ENCODE results near the gene CYS1.
"Not testable (repeated sequence)": the region's sequence is repeated elsewhere in the genome, so short reads cannot be mapped to it uniquely, and the experiment has no call there.

The CYS1 gene

DNA sequence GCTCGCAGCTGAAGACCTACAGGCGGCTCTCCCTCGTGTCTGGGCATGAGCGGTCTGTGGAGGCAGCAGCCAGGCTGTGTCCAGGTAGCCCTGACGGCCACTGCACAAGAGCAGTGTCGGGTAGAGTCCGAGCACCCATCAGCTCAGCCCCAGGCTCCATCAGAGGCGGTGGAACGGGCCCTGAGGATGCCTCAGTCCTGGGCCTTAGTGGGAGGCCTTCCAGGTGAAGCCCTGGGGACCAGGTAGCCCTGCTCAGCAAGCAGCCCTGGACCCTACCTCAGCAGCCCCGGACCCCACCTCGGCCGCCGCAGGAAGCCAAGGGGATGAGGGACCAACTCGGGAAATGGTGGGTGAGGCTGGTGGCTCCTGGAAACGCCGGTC lies 58.2 kb downstream of the CYS1 start:
- no peak overlapping the region for H3K4me3 ChIP-seq (ENCODE audit: low read length)
- H3K27me3 ChIP-seq (ENCODE audit: insufficient read depth, low read length) = no peaks in the 10 kb centered on the region
- H3K36me3 ChIP-seq (ENCODE audit: insufficient read depth, low read depth, low read length) = no peaks in the 10 kb centered on the region
- H3K27ac ChIP-seq (ENCODE audit: low read length) = no peak overlapping the region
- H3K4me1 ChIP-seq (ENCODE audit: insufficient read depth, low read length) = no peaks in the 10 kb centered on the region
- H3K9ac ChIP-seq (ENCODE audit: low read depth, low read length) = no peak overlapping the region
- H3K9me3 ChIP-seq (ENCODE audit: insufficient read depth, low read depth, low read length) = no peaks in the 10 kb centered on the region

DNA sequence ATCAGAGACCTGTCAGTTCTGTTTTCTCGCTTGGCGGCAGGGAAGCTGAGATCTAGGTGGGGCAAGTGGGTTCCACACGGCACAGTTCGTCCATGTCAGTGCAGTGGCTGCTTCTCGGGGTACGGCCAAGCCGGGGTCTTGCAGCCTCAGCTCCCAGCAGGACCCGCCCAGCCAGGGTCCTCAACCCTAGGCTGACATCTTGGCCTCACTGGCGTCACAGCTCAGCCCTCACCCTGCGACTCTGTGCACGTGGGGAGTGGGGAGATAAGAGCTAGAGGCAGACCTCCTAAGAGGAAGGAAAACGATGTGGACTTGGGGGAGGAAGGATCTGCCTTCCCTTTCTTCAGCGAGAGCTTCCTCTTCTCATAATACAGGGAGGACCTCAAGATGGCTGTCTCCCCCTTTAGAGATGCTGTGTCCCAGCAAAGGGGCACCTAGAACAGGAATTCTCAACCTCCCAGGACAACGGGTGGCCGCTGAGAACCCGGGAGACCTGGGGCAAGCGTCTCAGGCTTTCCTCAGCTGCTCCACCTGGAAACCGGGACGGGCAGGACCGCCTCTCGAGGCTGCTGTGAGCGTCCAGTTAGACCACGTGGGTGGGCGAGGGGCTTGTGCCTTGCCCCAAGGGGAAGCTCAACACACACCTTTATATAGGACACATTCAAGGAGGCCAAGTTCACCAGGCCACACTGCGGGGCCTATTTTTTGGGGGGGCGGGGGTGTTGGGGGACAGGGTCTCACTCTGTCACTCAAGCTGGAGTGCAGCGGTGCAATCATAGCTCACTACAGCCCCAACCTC lies 60.4 kb downstream of the CYS1 start:
- H3K9me3 ChIP-seq (ENCODE audit: insufficient read depth, low read depth, low read length) = no peaks in the 10 kb centered on the region
- no peak overlapping the region for H3K27ac ChIP-seq (ENCODE audit: low read length)
- H3K4me1 ChIP-seq (ENCODE audit: insufficient read depth, low read length) = no peaks in the 10 kb centered on the region
- H3K4me3 ChIP-seq (ENCODE audit: low read length) = no peak overlapping the region
- no peaks in the 10 kb centered on the region for H3K36me3 ChIP-seq (ENCODE audit: insufficient read depth, low read depth, low read length)
- H3K9ac ChIP-seq (ENCODE audit: low read depth, low read length) = no peak overlapping the region
- no peaks in the 10 kb centered on the region for H3K27me3 ChIP-seq (ENCODE audit: insufficient read depth, low read length)

DNA sequence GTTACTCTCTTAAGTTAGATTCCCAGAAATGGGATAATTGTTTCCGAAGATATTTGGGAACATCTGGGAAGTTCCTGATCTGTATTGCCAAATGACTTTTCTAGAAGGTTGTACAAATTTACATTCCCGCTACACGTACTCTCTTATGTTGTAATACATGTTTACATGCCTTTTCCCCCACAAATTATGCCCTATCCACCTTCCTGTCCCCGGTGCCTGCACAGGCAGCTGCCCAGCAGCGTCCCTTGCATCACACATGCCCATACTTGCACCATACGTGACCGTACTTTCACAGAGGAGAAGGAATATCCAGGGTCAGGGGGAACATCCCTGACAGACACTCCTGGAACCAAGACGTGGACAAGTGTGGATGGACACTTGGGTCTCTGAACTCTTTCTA lies 61.0 kb downstream of the CYS1 start:
- Histone ChIP-seq H3K27me3 (ENCODE audit: insufficient read depth, low read length) (no peaks in the 10 kb centered on the region), H3K27ac (ENCODE audit: low read length) (no peak overlapping the region), H3K9me3 (ENCODE audit: insufficient read depth, low read depth, low read length) (no peaks in the 10 kb centered on the region), H3K9ac (ENCODE audit: low read depth, low read length) (no peak overlapping the region), H3K4me1 (ENCODE audit: insufficient read depth, low read length) (no peaks in the 10 kb centered on the region), H3K36me3 (ENCODE audit: insufficient read depth, low read depth, low read length) (no peaks in the 10 kb centered on the region), H3K4me3 (ENCODE audit: low read length) (no peak overlapping the region)

DNA sequence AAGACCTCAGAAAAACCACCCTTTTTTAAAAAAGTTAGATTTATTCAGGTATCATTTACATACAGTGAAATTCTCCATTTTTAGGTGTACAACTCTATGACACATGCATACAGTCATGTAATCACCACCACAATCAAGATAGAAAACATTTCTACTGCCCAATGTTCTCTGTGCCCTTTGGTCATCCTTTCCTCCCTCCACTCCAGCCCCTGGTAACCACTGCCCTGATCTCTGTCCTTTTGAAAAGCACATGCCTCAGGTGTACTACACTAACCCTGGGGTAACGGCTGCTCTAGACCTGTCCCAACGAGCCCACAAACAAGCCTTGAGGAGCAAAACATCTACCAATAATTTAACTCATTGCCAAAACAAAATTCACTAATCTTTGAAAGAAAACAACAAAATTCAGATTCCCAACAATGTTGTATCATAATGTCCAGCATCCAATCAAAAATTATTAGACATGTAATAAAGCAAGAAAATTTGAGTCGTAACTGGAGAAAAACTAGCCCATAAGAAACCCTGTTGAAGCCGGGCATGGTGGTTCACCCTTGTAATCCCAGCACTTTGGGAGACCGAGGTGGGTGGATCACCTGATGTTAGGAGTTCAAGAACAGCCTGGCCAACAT lies 62.8 kb downstream of the CYS1 start:
- Histone ChIP-seq H3K4me3 (ENCODE audit: low read length) (no peak overlapping the region), H3K4me1 (ENCODE audit: insufficient read depth, low read length) (no peaks in the 10 kb centered on the region), H3K27ac (ENCODE audit: low read length) (no peak overlapping the region), H3K36me3 (ENCODE audit: insufficient read depth, low read depth, low read length) (no peaks in the 10 kb centered on the region), H3K9ac (ENCODE audit: low read depth, low read length) (no peak overlapping the region), H3K9me3 (ENCODE audit: insufficient read depth, low read depth, low read length) (no peaks in the 10 kb centered on the region), H3K27me3 (ENCODE audit: insufficient read depth, low read length) (no peaks in the 10 kb centered on the region)

DNA sequence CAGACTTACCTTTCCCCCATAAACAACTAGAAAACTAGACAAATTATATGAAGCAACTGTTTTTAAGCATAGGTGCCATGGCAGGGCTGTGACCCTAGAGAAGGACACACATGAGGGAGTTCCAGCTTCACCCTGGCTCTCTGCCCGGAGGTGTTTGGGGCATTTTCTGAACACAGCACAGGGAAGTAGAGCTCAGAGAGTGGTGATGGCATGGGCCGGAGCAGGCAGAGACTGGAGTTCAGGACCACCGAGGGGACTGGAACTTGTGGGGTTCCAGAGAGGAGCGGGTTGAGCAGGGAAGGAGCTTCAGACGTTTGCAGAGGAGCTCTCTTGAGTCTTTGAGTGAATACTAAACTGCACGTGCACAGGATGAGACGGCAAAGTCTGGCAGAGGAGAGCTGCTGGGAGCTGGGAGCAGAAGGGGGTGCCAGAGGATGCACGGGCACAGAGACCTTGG lies 63.4 kb downstream of the CYS1 start:
- Histone ChIP-seq H3K36me3 (ENCODE audit: insufficient read depth, low read depth, low read length) (no peaks in the 10 kb centered on the region), H3K9me3 (ENCODE audit: insufficient read depth, low read depth, low read length) (no peaks in the 10 kb centered on the region), H3K9ac (ENCODE audit: low read depth, low read length) (no peak overlapping the region), H3K4me1 (ENCODE audit: insufficient read depth, low read length) (no peaks in the 10 kb centered on the region), H3K27me3 (ENCODE audit: insufficient read depth, low read length) (no peaks in the 10 kb centered on the region), H3K4me3 (ENCODE audit: low read length) (no peak overlapping the region), H3K27ac (ENCODE audit: low read length) (no peak overlapping the region)

DNA sequence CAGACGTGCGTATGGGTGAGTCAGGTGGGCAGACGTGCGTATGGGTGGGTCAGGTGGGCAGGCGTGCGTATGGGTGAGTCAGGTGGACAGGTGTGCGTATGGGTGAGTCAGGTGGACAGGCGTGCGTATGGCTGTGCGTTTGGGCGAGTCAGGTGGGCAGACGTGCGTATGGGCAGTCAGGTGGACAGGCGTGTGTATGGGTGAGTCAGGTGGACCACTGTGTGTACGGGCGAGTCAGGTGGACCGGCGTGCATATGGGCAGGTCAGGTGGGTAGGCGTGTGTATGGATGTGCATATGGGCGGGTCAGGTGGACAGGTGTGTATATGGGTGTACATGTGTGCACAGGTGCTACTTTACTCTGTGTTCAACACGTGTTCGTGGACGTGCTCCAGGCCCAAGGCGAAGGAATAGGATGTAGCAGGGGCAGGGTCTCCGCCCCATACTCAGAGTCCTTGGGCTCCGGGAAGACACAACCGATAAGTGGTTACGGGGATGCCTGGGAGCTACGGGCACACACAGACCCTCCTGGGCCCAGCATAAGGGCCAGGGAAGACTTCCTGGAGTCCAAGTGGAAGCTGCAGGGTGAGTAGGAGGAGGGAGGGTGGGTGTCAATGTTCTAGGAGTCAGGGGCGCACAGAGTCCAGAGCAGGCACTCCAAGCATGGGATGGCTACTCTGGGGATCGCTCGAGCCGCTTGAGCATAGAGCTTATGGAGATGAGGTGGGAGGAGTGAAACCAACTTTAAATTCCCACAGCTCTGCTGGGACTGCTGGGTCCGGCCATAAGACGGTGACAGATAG lies 64.0 kb downstream of the CYS1 start:
- no peak overlapping the region for H3K27ac ChIP-seq (ENCODE audit: low read length)
- H3K27me3 ChIP-seq (ENCODE audit: insufficient read depth, low read length) = no peaks in the 10 kb centered on the region
- no peak overlapping the region for H3K4me3 ChIP-seq (ENCODE audit: low read length)
- no peaks in the 10 kb centered on the region for H3K9me3 ChIP-seq (ENCODE audit: insufficient read depth, low read depth, low read length)
- no peak overlapping the region for H3K9ac ChIP-seq (ENCODE audit: low read depth, low read length)
- no peaks in the 10 kb centered on the region for H3K36me3 ChIP-seq (ENCODE audit: insufficient read depth, low read depth, low read length)
- H3K4me1 ChIP-seq (ENCODE audit: insufficient read depth, low read length) = no peaks in the 10 kb centered on the region

DNA sequence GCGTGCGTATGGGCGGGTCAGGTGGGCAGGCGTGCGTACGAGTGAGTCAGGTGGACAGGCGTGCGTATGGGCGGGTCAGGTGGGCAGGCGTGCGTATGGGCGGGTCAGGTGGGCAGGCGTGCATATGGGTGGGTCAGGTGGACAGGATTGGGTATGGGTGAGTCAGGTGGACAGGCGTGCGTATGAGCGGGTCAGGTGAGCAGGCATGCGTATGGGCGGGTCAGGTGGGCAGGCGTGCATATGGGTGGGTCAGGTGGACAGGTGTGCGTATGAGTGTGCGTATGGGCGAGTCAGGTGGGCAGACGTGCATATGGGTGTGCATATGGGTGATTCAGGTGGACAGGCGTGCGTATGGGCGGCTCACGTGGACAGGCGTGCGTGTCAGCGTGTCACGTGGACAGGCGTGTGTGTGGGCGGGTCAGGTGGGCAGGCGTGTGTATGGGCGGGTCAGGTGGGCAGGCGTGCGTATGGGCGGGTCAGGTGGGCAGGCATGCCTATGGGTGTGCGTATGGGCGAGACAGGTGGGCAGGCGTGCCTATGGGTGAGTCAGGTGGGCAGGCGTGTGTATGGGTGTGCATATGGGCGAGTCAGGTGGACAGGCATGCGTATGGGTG lies 64.7 kb downstream of the CYS1 start:
- not testable (repeated sequence) for H3K4me1 ChIP-seq (ENCODE audit: insufficient read depth, low read length); H3K27me3 ChIP-seq (ENCODE audit: insufficient read depth, low read length); H3K27ac ChIP-seq (ENCODE audit: low read length); H3K4me3 ChIP-seq (ENCODE audit: low read length); H3K36me3 ChIP-seq (ENCODE audit: insufficient read depth, low read depth, low read length); H3K9ac ChIP-seq (ENCODE audit: low read depth, low read length); H3K9me3 ChIP-seq (ENCODE audit: insufficient read depth, low read depth, low read length)

DNA sequence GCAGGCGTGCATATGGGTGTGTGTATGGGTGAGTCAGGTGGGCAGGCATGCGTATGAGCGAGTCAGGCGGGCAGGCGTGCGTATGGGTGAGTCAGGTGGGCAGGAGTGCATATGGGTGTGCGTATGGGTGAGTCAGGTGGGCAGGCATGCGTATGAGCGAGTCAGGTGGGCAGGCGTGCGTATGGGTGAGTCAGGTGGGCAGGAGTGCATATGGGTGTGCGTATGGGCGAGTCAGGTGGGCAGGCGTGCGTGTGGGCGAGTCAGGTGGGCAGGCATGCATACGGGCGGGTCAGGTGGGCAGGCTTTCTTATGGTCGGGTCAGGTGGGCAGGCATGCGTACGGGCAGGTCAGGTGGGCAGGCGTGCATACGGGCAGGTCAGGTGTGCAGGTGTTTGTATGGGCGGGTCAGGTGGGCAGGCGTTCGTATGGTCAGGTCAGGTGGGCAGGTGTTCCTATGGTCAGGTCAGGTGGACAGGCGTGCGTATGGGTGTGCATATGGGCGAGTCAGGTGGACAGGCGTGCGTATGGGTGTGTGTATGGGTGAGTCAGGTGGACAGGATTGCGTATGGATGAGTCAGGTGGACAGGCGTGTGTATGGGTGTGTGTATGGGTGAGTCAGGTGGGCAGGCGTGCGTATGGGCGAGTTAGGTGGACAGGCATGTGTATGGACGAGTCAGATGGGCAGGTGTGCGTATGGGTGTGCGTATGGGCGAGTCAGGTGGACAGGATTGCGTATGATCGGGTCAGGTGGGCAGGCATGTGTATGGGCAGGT lies 65.6 kb downstream of the CYS1 start:
- Histone ChIP-seq H3K9me3 (ENCODE audit: insufficient read depth, low read depth, low read length) (no peaks in the 10 kb centered on the region), H3K27me3 (ENCODE audit: insufficient read depth, low read length) (no peaks in the 10 kb centered on the region), H3K4me3 (ENCODE audit: low read length) (no peak overlapping the region), H3K27ac (ENCODE audit: low read length) (no peak overlapping the region), H3K36me3 (ENCODE audit: insufficient read depth, low read depth, low read length) (no peaks in the 10 kb centered on the region), H3K4me1 (ENCODE audit: insufficient read depth, low read length) (no peaks in the 10 kb centered on the region), H3K9ac (ENCODE audit: low read depth, low read length) (no peak overlapping the region)

DNA sequence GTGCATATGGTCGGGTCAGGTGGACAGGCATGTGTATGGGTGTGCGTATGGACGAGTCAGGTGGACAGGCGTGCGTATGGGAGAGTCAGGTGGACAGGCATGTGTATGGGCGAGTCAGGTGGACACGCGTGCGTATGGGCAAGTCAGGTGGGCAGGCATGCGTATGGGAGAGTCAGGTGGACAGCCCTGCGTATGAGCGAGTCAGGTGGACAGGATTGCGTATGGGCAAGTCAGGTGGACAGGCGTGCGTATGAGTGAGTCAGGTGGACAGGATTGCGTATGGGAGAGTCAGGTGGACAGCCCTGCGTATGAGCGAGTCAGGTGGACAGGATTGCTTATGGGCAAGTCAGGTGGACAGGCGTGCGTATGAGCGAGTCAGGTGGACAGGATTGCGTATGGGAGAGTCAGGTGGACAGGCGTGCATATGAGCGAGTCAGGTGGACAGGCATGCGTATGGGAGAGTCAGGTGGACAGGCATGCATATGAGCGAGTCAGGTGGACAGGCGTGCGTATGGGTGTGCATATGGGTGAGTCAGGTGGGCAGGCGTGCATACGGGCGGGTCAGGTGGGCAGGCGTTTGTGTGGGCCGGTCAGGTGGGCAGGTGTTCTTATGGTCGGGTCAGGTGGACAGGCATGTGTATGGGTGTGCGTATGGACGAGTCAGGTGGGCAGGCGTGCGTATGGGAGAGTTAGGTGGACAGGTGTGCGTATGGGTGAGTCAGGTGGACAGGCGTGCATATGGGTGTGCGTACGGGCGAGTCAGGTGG lies 66.4 kb downstream of the CYS1 start:
- H3K9me3 ChIP-seq (ENCODE audit: insufficient read depth, low read depth, low read length); H3K36me3 ChIP-seq (ENCODE audit: insufficient read depth, low read depth, low read length); H3K9ac ChIP-seq (ENCODE audit: low read depth, low read length); H3K27ac ChIP-seq (ENCODE audit: low read length); H3K27me3 ChIP-seq (ENCODE audit: insufficient read depth, low read length); H3K4me3 ChIP-seq (ENCODE audit: low read length); H3K4me1 ChIP-seq (ENCODE audit: insufficient read depth, low read length): not testable (repeated sequence)

DNA sequence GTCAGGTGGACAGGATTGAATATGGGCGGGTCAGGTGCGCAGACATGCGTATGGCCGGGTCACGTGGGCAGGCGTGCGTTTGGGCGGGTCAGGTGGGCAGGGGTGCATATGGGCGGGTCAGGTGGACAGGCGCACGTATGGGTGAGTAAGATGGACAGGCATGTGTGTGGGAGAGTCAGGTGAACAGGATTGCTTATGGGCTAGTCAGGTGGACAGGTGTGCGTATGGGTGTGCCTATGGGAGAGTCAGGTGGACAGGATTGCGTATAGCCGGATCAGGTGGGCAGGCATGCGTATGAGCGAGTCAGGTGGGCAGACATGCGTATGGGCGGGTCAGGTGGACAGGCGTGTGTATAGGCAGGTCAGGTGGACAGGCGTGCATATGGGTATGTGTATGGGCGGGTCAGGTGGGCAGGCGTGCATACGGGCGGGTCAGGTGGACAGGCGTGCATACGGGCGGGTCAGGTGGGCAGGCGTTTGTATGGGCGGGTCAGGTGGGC lies 67.2 kb downstream of the CYS1 start:
- Histone ChIP-seq H3K27ac (ENCODE audit: low read length) (no peak overlapping the region), H3K27me3 (ENCODE audit: insufficient read depth, low read length) (no peaks in the 10 kb centered on the region), H3K4me3 (ENCODE audit: low read length) (no peak overlapping the region), H3K4me1 (ENCODE audit: insufficient read depth, low read length) (no peaks in the 10 kb centered on the region), H3K9me3 (ENCODE audit: insufficient read depth, low read depth, low read length) (no peaks in the 10 kb centered on the region), H3K36me3 (ENCODE audit: insufficient read depth, low read depth, low read length) (no peaks in the 10 kb centered on the region), H3K9ac (ENCODE audit: low read depth, low read length) (no peak overlapping the region)

Data from iPS-20b (cell line).